ELF-1 (cell line): ENCODE results near the gene ITGA11.
A peak's percentile ranks its signal among the peaks of the same experiment; 100 is the strongest.

Experiments used
- DNase-seq: peaks from one replicate; pipeline ENCODE4 v3.0.0-alpha.2; 2016; ENCODE audit warnings: low read depth, low spot score

ITGA11 gene

GRCh38 chr15:68389041-68389930 is 42.7 kb downstream of the ITGA11 start:
- DNase-seq = no peak

GRCh38 chr15:68387381-68388143 is 44.4 kb downstream of the ITGA11 start:
- DNase-seq = no peak

- no peak for DNase-seq
Observed at GRCh38 chr15:68386587-68387288, 45.2 kb downstream of the ITGA11 start.

GRCh38 chr15:68385671-68386586 is 46.0 kb downstream of the ITGA11 start:
- DNase-seq = no peak

- no peak for DNase-seq
Observed at GRCh38 chr15:68385240-68385561, 46.8 kb downstream of the ITGA11 start.

- peak; percentile 30 for DNase-seq
Observed at GRCh38 chr15:68384451-68385239, 47.3 kb downstream of the ITGA11 start.

- DNase-seq = no peak
Observed at GRCh38 chr15:68383161-68384074, 48.5 kb downstream of the ITGA11 start.

- DNase-seq = no peak
Observed at GRCh38 chr15:68382286-68383007, 49.5 kb downstream of the ITGA11 start.

- DNase-seq = no peak
Observed at GRCh38 chr15:68380456-68380855, 51.5 kb downstream of the ITGA11 start.

GRCh38 chr15:68379759-68380290 is 52.1 kb downstream of the ITGA11 start:
- DNase-seq = no peak

- DNase-seq = no peak
Observed at GRCh38 chr15:68379058-68379758, 52.8 kb downstream of the ITGA11 start.

GRCh38 chr15:68378595-68378994 is 53.4 kb downstream of the ITGA11 start:
- DNase-seq = no peak

GRCh38 chr15:68377766-68378165 is 54.2 kb downstream of the ITGA11 start:
- no peak for DNase-seq

GRCh38 chr15:68376447-68377060 is 55.4 kb downstream of the ITGA11 start:
- no peak for DNase-seq

GRCh38 chr15:68375716-68376220 is 56.2 kb downstream of the ITGA11 start:
- DNase-seq = no peak

- no peak for DNase-seq
Observed at GRCh38 chr15:68375191-68375631, 56.8 kb downstream of the ITGA11 start.

GRCh38 chr15:68374168-68374745 is 57.7 kb downstream of the ITGA11 start:
- DNase-seq = no peak
